ENCODE measurements around the gene GSG1L. TPM values are rescaled to one million over a fixed set of nuclear protein-coding genes. Genes with fewer than 3 reads are reported as not detected.

The GSG1L gene
- total and polyA plus RNA-seq, 9 of the 15 experiments (the other 6 are each of a cell fraction or from before 2014, with no cell fraction given) = not detected

GRCh38 chr16:27826893-27827289 lies 236.6 kb downstream of the GSG1L start:
- H3K4me2 ChIP-seq (ENCODE audit: insufficient read depth, low read length) = no peak overlapping the region
- ChIA-PET CTCF (ENCODE audit: low intra/inter-chr PET ratio) (no interaction called here), POLR2A (no interaction called here)
- WGBS (ENCODE audit: insufficient coverage, low coverage, missing lambda C conversion rate) = 0% methylated on average over 2 of the region's 2 CpGs
- intact Hi-C loops (cut with micrococcal nuclease) (no loop called here), in situ Hi-C loops (cut with MboI) (no loop called here)
- no peaks in the 10 kb centered on the region for H3K4me1 ChIP-seq (replicated peaks in 1 of 2; ENCODE audit: control insufficient read depth in 2 of 2, insufficient read depth in 2 of 2, low read length in 2 of 2)
- no peak for FAIRE-seq
- H3K27me3 ChIP-seq (ENCODE audit: control insufficient read depth in 2 of 2, insufficient read depth in 2 of 2, low read length in 2 of 2) = peaks cover 0 to 26% of the 10 kb centered on the region in 2 experiments; a peak in 2 of 5 replicates
- H3K36me3 ChIP-seq (ENCODE audit: control insufficient read depth, insufficient read depth, low read length) = no peaks in the 10 kb centered on the region
- no peak overlapping the region for H3K4me3 ChIP-seq
- ATAC-seq = no peak
- peaks cover 6% of the 10 kb centered on the region; the same call in 1 of the 2 replicates for H4K20me1 ChIP-seq (replicated peaks; ENCODE audit: control insufficient read depth, insufficient read depth, low read length)
- no peak overlapping the region for H3K9ac ChIP-seq (ENCODE audit: insufficient read depth in 1 of 2, low read depth in 2 of 2, low read length in 2 of 2)
- TF ChIP-seq BRD4 (IDR thresholded peaks at IDR 0.05) (no peak), SP2 (IDR thresholded peaks at IDR 0.05; ENCODE audit: extremely low read depth, low read depth, low read length, poor library complexity, severe bottlenecking) (no peak), PCBP2 (IDR thresholded peaks at IDR 0.05; ENCODE audit: low read depth, low read length, poor library complexity, severe bottlenecking) (no peak), ZFP91 (CRISPR knock-in tag; IDR thresholded peaks at IDR 0.05) (no peak), PATZ1 (CRISPR knock-in tag; IDR thresholded peaks at IDR 0.05; ENCODE audit: borderline replicate concordance) (no peak), STAT5A (IDR thresholded peaks at IDR 0.05; ENCODE audit: borderline replicate concordance, low read length) (no peak), ZNF707 (CRISPR knock-in tag; conservative IDR thresholded peaks at IDR 0.05) (no peak), RBM25 (IDR thresholded peaks at IDR 0.05; ENCODE audit: low read depth, low read length, severe bottlenecking) (peak; percentile 82), BCOR (IDR thresholded peaks at IDR 0.05) (0 out of 2 replicates have a peak, but pooled peaks have one; percentile 40), ZNF444 (CRISPR knock-in tag; IDR thresholded peaks at IDR 0.05) (no peak), PREB (CRISPR knock-in tag; IDR thresholded peaks at IDR 0.05) (no peak), TAF7 (tag; IDR thresholded peaks at IDR 0.05) (no peak), ZNF518B (CRISPR knock-in tag; IDR thresholded peaks at IDR 0.05) (no peak)
- H2AFZ ChIP-seq (ENCODE audit: low read depth, low read length) = no peak overlapping the region
- no TSS peak for BruUV-seq (replicated peaks)
- no peak overlapping the region for H3K27ac ChIP-seq (ENCODE audit: extremely low read depth, low read depth, low read length)
- no peak for DNase-seq (ENCODE audit: extremely low read depth in 1 of 4, low spot score in 3 of 4)
- no peaks in the 10 kb centered on the region for H3K9me3 ChIP-seq (replicated peaks; ENCODE audit: control insufficient read depth, insufficient read depth, low read depth, low read length)
- no peaks in the 10 kb centered on the region for H3K79me2 ChIP-seq (ENCODE audit: control insufficient read depth, insufficient read depth, low read length)
- H3K9me1 ChIP-seq (ENCODE audit: control insufficient read depth, insufficient read depth, low read length) = no peaks in the 10 kb centered on the region

Data from K562 (cell line).